HG02642 (cell line): ENCODE measurements around the gene LRRC37A3.
"Not testable (repeated sequence)": the region's sequence is repeated elsewhere in the genome, so short reads cannot be mapped to it uniquely, and the experiment has no call there.

Experiments
- ATAC-seq: cut with Tn5 transposase; IDR thresholded peaks from one replicate; pipeline ENCODE4 v1.9.1; 2021; ENCODE audit warnings: mild to moderate bottlenecking; ENCODE audit not compliant: unreplicated experiment, poor library complexity

Gene LRRC37A3

GRCh38 chr17:64837018-64837761 lies 82.1 kb downstream of the LRRC37A3 start:
- ATAC-seq, result peak; percentile 96

- ATAC-seq, result peak; percentile 44
Observed at GRCh38 chr17:64836623-64837017, 82.7 kb downstream of the LRRC37A3 start.

- not testable (repeated sequence) for ATAC-seq
Observed at GRCh38 chr17:64834060-64834459, 85.2 kb downstream of the LRRC37A3 start.

GRCh38 chr17:64830631-64831040 lies 88.6 kb downstream of the LRRC37A3 start:
- ATAC-seq, result not testable (repeated sequence)

- not testable (repeated sequence) for ATAC-seq
Observed at GRCh38 chr17:64829824-64830630, 89.3 kb downstream of the LRRC37A3 start.

GRCh38 chr17:64829068-64829467 lies 90.2 kb downstream of the LRRC37A3 start:
- ATAC-seq, result not testable (repeated sequence)

- ATAC-seq, result not testable (repeated sequence)
Observed at GRCh38 chr17:64818904-64819303, 100.4 kb downstream of the LRRC37A3 start.

- not testable (repeated sequence) for ATAC-seq
Observed at GRCh38 chr17:64815833-64816198, 103.5 kb downstream of the LRRC37A3 start.

- not testable (repeated sequence) for ATAC-seq
Observed at GRCh38 chr17:64814993-64815832, 104.1 kb downstream of the LRRC37A3 start.

- ATAC-seq, result peak; percentile 93
Observed at GRCh38 chr17:64808178-64808977, 110.9 kb downstream of the LRRC37A3 start.
